Measurements from ENCODE around the gene NEDD4L.

The NEDD4L gene

GRCh38 chr18:58394046-58394445 lies 350.0 kb downstream of the NEDD4L start:
- no peak for TF ChIP-seq CTCF (IDR thresholded peaks at IDR 0.05; ENCODE audit: control extremely low read depth, extremely low read depth, low read depth, missing control alignments)
- CTCF ChIA-PET: interaction anchor here (1.3 kb wide), 1 partner anchor 370 kb away, joined by 6 read pairs; no protein-coding TSS in a partner anchor
- no peak for DNase-seq (ENCODE audit: extremely low spot score)
- POLR2A ChIA-PET: interaction anchor here (0.5 kb wide), 1 partner anchor 950 kb away, joined by 3 read pairs; no protein-coding TSS in a partner anchor

GRCh38 chr18:58394602-58395425 lies 350.8 kb downstream of the NEDD4L start:
- TF ChIP-seq CTCF (IDR thresholded peaks at IDR 0.05; ENCODE audit: control extremely low read depth, extremely low read depth, low read depth, missing control alignments): no peak
- POLR2A ChIA-PET: no interaction called here
- no peak for DNase-seq (ENCODE audit: extremely low spot score)
- CTCF ChIA-PET: interaction anchor here (1.0 to 1.3 kb wide), 2 partner anchors 31 to 369 kb away, joined by 3 to 6 read pairs; no protein-coding TSS in a partner anchor

GRCh38 chr18:58396144-58396543 lies 352.1 kb downstream of the NEDD4L start:
- no peak for DNase-seq (ENCODE audit: extremely low spot score)
- POLR2A ChIA-PET: no interaction called here
- no peak for TF ChIP-seq CTCF (IDR thresholded peaks at IDR 0.05; ENCODE audit: control extremely low read depth, extremely low read depth, low read depth, missing control alignments)
- CTCF ChIA-PET: interaction anchor here (0.8 to 0.9 kb wide), 2 partner anchors 368 to 372 kb away, joined by 3 read pairs; no protein-coding TSS in a partner anchor

GRCh38 chr18:58396966-58397365 lies 352.9 kb downstream of the NEDD4L start:
- no peak for TF ChIP-seq CTCF (IDR thresholded peaks at IDR 0.05; ENCODE audit: control extremely low read depth, extremely low read depth, low read depth, missing control alignments)
- ChIA-PET CTCF (interaction anchor here (1.0 to 1.1 kb wide), 3 partner anchors 10 to 674 kb away, joined by 3 read pairs; no protein-coding TSS in a partner anchor), POLR2A (no interaction called here)
- DNase-seq (ENCODE audit: extremely low spot score): no peak

- ChIA-PET CTCF (interaction anchor here (1.0 to 1.1 kb wide), 3 partner anchors 11 to 673 kb away, joined by 3 read pairs; no protein-coding TSS in a partner anchor), POLR2A (no interaction called here)
- TF ChIP-seq CTCF (IDR thresholded peaks at IDR 0.05; ENCODE audit: control extremely low read depth, extremely low read depth, low read depth, missing control alignments): no peak
- DNase-seq (ENCODE audit: extremely low spot score): no peak
These were observed 353.5 kb downstream of the NEDD4L start for GRCh38 chr18:58397385-58398132.

GRCh38 chr18:58398648-58399398 lies 354.8 kb downstream of the NEDD4L start:
- DNase-seq (ENCODE audit: extremely low spot score): no peak
- POLR2A ChIA-PET: no interaction called here
- CTCF ChIA-PET: interaction anchor here (2.6 kb wide), 1 partner anchor 364 kb away, joined by 14 read pairs; no protein-coding TSS in a partner anchor
- no peak for TF ChIP-seq CTCF (IDR thresholded peaks at IDR 0.05; ENCODE audit: control extremely low read depth, extremely low read depth, low read depth, missing control alignments)
